ENCODE data around the gene TOPAZ1.
"Not testable (repeated sequence)": the region's sequence is repeated elsewhere in the genome, so short reads cannot be mapped to it uniquely, and the experiment has no call there.

Gene TOPAZ1

GRCh38 chr3:44337248-44337785 is 95.6 kb downstream of the TOPAZ1 start:
- DNase-seq: no peak

GRCh38 chr3:44338010-44338827 is 96.5 kb downstream of the TOPAZ1 start, which contains the start of gene TCAIM:
Gene TCAIM (plus strand): TSS chr3:44338766. CDS start chr3:44354783, 16,017 bp downstream.
- peak; percentile 99 for DNase-seq

GRCh38 chr3:44338828-44339127 is 97.1 kb downstream of the TOPAZ1 start:
- no peak for DNase-seq

GRCh38 chr3:44339181-44340057 is 97.7 kb downstream of the TOPAZ1 start:
- DNase-seq: no peak

- no peak for DNase-seq
These were observed 98.3 kb downstream of the TOPAZ1 start for GRCh38 chr3:44340058-44340395.

- no peak for DNase-seq
These were observed 100.6 kb downstream of the TOPAZ1 start for GRCh38 chr3:44342176-44342790.

- DNase-seq: no peak
These were observed 101.7 kb downstream of the TOPAZ1 start for GRCh38 chr3:44343421-44343820.

- DNase-seq: not testable (repeated sequence)
These were observed 104.9 kb downstream of the TOPAZ1 start for GRCh38 chr3:44346590-44346989.

- no peak for DNase-seq
These were observed 107.3 kb downstream of the TOPAZ1 start for GRCh38 chr3:44348993-44349392.

GRCh38 chr3:44353355-44353924 is 111.8 kb downstream of the TOPAZ1 start:
- DNase-seq: no peak

GRCh38 chr3:44355362-44356033 is 113.8 kb downstream of the TOPAZ1 start:
- DNase-seq: no peak

- no peak for DNase-seq
These were observed 117.6 kb downstream of the TOPAZ1 start for GRCh38 chr3:44359146-44359751.

- DNase-seq: no peak
These were observed 121.9 kb downstream of the TOPAZ1 start for GRCh38 chr3:44363591-44363990.

GRCh38 chr3:44365952-44366351 is 124.3 kb downstream of the TOPAZ1 start:
- DNase-seq: no peak

GRCh38 chr3:44375450-44375849 is 133.8 kb downstream of the TOPAZ1 start:
- DNase-seq: no peak

Measured in right hindlimb (tissue), 1 donor.